Fibroblast of lung (primary cell): ENCODE measurements around the gene RNF152. TPM values are rescaled to one million over a fixed set of nuclear protein-coding genes. Genes with fewer than 3 reads are reported as not detected.

Source experiments
- DNase-seq, 2 donors: peaks; one replicate each; pipeline versions ENCODE4 v3.0.0 to v3.0.0-alpha.2; 2010; ENCODE audit warnings: low read depth in 2 of 2
- H2AFZ ChIP-seq: 2 replicates; pipeline ENCODE4 v1.5.1; 2012; ENCODE audit warnings: low read length, control low read depth, inconsistent platforms
- H3K27ac ChIP-seq: 2 replicates; pipeline ENCODE4 v1.5.1; 2011; ENCODE audit warnings: low read length, control low read depth; ENCODE audit not compliant: insufficient read depth
- H3K27me3 ChIP-seq: 2 replicates; pipeline ENCODE4 v1.5.1; 2011; ENCODE audit warnings: mild to moderate bottlenecking, low read length; ENCODE audit not compliant: control insufficient read depth, insufficient read depth
- H3K36me3 ChIP-seq: 2 replicates; pipeline ENCODE4 v1.5.1; 2011; ENCODE audit warnings: low read length; ENCODE audit not compliant: control insufficient read depth, insufficient read depth
- H3K4me1 ChIP-seq: 2 replicates; pipeline ENCODE4 v1.5.1; 2011; ENCODE audit warnings: low read length; ENCODE audit not compliant: control insufficient read depth, insufficient read depth; ENCODE audit errors: extremely low read depth
- H3K4me2 ChIP-seq: 2 replicates; pipeline ENCODE4 v1.5.1; 2011; ENCODE audit warnings: low read length, control low read depth; ENCODE audit not compliant: insufficient read depth; ENCODE audit errors: extremely low read depth
- H3K4me3 ChIP-seq, 4 experiments: fragments of 200-600 bp in 1 of 4; sonication (generic) in 1 of 4; replicated peaks in 1 of 4; 2 replicates each; pipeline ENCODE4 v1.5.1; 2011 to 2016; ENCODE audit warnings: low read length in 4 of 4, low read depth in 3 of 4, mild to moderate bottlenecking in 3 of 4, control low read depth in 2 of 4, inconsistent platforms in 1 of 4, mixed read lengths in 1 of 4; ENCODE audit not compliant: insufficient read depth in 1 of 4; ENCODE audit errors: control extremely low read depth in 1 of 4
- H3K79me2 ChIP-seq: 2 replicates; pipeline ENCODE4 v1.5.1; 2012; ENCODE audit warnings: mild to moderate bottlenecking, low read length, inconsistent platforms; ENCODE audit not compliant: control insufficient read depth, insufficient read depth
- H3K9ac ChIP-seq: 2 replicates; pipeline ENCODE4 v1.5.1; 2011; ENCODE audit warnings: mild to moderate bottlenecking, low read length, control low read depth; ENCODE audit not compliant: insufficient read depth
- H3K9me3 ChIP-seq: 2 replicates; pipeline ENCODE4 v1.5.1; 2012; ENCODE audit warnings: low read depth, low read length; ENCODE audit not compliant: control insufficient read depth, insufficient read depth
- H4K20me1 ChIP-seq: 2 replicates; pipeline ENCODE4 v1.5.1; 2011; ENCODE audit warnings: low read length; ENCODE audit not compliant: control insufficient read depth, insufficient read depth; ENCODE audit errors: extremely low read depth
- EZH2 ChIP-seq: IDR thresholded peaks from 2 replicates; pipeline ENCODE4 v1.5.1; 2012; ENCODE audit warnings: low read length, control low read depth, mild to moderate bottlenecking; ENCODE audit errors: missing control alignments
- polyA plus RNA-seq, 2 donors: library from polyadenylated mRNA; depleted of rRNA in 1 of 2; stranded (reverse) in 1 of 2; unstranded in 1 of 2; fragments of >200 nt; gene quantifications; 2 replicates each; pipeline ENCODE4 v1.2.1, GENCODE V29; 2011 to 2012; ENCODE audit warnings: missing spikeins in 1 of 2
- total RNA-seq: library from RNA; depleted of rRNA; stranded (reverse); fragments of >200 nt; gene quantifications from 2 replicates; pipeline ENCODE4 v1.2.1, GENCODE V29; 2014
- TF ChIP-seq, protein P1 (sequence below), 2 donors: IDR thresholded peaks in 1 of 2; conservative IDR thresholded peaks in 1 of 2; 1 replicate in 1 of 2; 2 replicates in 1 of 2; pipeline ENCODE4 v1.5.1; 2011 to 2012; ENCODE audit warnings: low read length in 2 of 2, control low read depth in 1 of 2, inconsistent platforms in 1 of 2, low read depth in 1 of 2, mild to moderate bottlenecking in 1 of 2

Gene RNF152
- total and polyA plus RNA-seq, 2 donors (not counting 1 experiment from before 2014, with no cell fraction given) = 20.0 to 24.4 TPM

DNA sequence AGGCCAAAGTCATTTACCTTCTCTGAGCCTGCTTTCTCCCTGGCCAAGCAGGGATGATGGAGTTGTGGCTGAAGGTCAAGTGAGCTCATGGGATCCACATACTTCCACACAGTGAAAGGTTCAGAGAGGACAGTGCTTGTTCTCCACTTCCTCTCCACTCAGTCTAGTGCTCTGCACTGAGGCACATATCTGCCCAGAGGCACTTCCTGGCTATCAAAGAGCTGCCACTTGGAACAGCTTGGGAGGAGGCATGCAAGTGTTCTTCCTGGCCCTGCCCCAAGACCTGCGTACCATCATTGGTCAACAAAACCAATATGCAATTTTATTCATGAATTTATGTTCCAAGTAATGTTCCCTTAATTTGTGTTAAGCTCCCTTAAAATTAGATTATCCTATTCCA, 71.9 kb downstream of the RNF152 start:
- Histone ChIP-seq H2AFZ (no peak overlapping the region), H4K20me1 (no peaks in the 10 kb centered on the region)
- DNase-seq = no peak

DNA sequence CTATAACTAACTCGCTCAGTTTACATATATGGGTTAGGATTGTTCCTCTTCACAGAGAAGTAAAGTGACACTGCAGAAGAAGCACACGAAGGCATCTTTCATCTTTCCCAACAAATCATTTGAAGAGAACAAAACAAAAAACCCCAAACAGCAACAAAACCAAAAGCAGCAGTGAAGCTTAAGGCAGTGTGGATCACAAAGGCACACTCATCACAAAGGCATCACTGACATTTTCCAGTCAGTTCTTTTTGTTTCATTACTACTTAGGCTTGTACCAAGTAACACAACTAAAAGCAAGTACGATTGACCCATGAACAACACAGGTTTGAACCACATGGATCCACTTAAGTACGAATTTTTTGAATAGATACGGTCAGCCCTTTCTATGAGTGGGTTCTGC, 75.7 kb downstream of the RNF152 start:
- H3K36me3 ChIP-seq = peaks cover 5% of the 10 kb centered on the region
- peak in 1 of 2 donors; percentile 30 for DNase-seq
- no peaks in the 10 kb centered on the region for H3K9me3 ChIP-seq
- peaks cover 2% of the 10 kb centered on the region for H3K79me2 ChIP-seq
- peaks cover 2% of the 10 kb centered on the region for H3K4me1 ChIP-seq
- no peak for TF ChIP-seq EZH2
- TF ChIP-seq, protein P1, sequence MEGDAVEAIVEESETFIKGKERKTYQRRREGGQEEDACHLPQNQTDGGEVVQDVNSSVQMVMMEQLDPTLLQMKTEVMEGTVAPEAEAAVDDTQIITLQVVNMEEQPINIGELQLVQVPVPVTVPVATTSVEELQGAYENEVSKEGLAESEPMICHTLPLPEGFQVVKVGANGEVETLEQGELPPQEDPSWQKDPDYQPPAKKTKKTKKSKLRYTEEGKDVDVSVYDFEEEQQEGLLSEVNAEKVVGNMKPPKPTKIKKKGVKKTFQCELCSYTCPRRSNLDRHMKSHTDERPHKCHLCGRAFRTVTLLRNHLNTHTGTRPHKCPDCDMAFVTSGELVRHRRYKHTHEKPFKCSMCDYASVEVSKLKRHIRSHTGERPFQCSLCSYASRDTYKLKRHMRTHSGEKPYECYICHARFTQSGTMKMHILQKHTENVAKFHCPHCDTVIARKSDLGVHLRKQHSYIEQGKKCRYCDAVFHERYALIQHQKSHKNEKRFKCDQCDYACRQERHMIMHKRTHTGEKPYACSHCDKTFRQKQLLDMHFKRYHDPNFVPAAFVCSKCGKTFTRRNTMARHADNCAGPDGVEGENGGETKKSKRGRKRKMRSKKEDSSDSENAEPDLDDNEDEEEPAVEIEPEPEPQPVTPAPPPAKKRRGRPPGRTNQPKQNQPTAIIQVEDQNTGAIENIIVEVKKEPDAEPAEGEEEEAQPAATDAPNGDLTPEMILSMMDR (conservative IDR thresholded peaks at IDR 0.05 in 1 of 2, IDR thresholded peaks at IDR 0.05 in 1 of 2; ENCODE audit: low read depth in 1 of 2, low read length in 2 of 2) = no peak
- H3K27me3 ChIP-seq = no peaks in the 10 kb centered on the region
- H3K9ac ChIP-seq = no peak overlapping the region
- no peak overlapping the region for H3K4me3 ChIP-seq
- H4K20me1 ChIP-seq = no peaks in the 10 kb centered on the region
- H3K4me2 ChIP-seq = no peak overlapping the region
- H2AFZ ChIP-seq = no peak overlapping the region
- no peak overlapping the region for H3K27ac ChIP-seq

More for the DNA sequence above, 71.9 kb downstream of the RNF152 start:
- Histone ChIP-seq H3K4me3 (no peak overlapping the region), H3K9ac (no peak overlapping the region), H3K27me3 (no peaks in the 10 kb centered on the region), H3K79me2 (peaks cover 5% of the 10 kb centered on the region), H3K9me3 (no peaks in the 10 kb centered on the region), H3K4me2 (no peak overlapping the region), H3K36me3 (peaks cover 4% of the 10 kb centered on the region), H3K27ac (no peak overlapping the region), H3K4me1 (peaks cover 2% of the 10 kb centered on the region)
- TF ChIP-seq EZH2 = no peak
- TF ChIP-seq, protein P1 (conservative IDR thresholded peaks at IDR 0.05 in 1 of 2, IDR thresholded peaks at IDR 0.05 in 1 of 2; ENCODE audit: low read depth in 1 of 2, low read length in 2 of 2) = no peak

DNA sequence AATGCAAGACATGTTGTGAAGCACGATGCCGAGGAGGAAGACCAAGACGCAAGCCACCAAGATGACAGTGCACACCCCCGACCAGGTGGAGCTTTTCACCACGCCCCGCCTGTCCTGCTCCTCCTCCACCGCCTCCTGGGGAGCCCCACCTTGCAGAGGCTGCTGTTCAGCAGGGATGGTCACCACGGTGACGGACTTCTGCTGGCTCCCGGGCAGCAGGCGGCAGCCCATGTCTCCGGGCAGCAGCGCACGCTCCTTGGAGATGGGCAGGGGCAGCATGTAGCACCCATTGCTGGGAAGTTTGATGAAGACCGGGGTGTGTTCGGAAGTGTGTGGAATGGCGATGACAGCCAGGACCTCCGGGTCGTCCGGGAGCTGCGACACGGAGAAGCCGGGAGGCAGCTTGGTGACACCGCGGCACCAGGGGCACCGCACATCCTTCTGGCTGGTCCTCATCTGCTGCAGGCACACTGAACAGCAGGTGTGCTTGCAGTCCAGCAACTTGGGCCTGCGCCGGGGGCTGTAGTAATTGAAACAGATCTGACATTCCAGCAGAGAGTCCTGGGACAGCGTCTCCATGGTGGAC, 76.8 kb downstream of the RNF152 start:
- no peak overlapping the region for H3K27ac ChIP-seq
- H3K4me3 ChIP-seq = no peak overlapping the region
- H3K4me2 ChIP-seq = no peak overlapping the region
- no peaks in the 10 kb centered on the region for H3K9me3 ChIP-seq
- TF ChIP-seq EZH2 = no peak
- TF ChIP-seq, protein P1 (conservative IDR thresholded peaks at IDR 0.05 in 1 of 2, IDR thresholded peaks at IDR 0.05 in 1 of 2; ENCODE audit: low read depth in 1 of 2, low read length in 2 of 2) = no peak
- H4K20me1 ChIP-seq = no peaks in the 10 kb centered on the region
- H2AFZ ChIP-seq = no peak overlapping the region
- peaks cover 2% of the 10 kb centered on the region for H3K4me1 ChIP-seq
- peaks cover 2% of the 10 kb centered on the region for H3K79me2 ChIP-seq
- peaks cover 5% of the 10 kb centered on the region for H3K36me3 ChIP-seq
- no peak for DNase-seq
- H3K27me3 ChIP-seq = no peaks in the 10 kb centered on the region
- no peak overlapping the region for H3K9ac ChIP-seq
